ENCODE measurements around the gene SNX10. TPM values are rescaled to one million over a fixed set of nuclear protein-coding genes. Genes with fewer than 3 reads are reported as not detected.

SNX10 gene
- total and polyA plus RNA-seq, 7 experiments from 2014 or later, result 5.0 to 37.0 (median 7.2) TPM

GRCh38 chr7:26357799-26358151 lies 66.1 kb downstream of the SNX10 start:
- peaks cover 0 to 10% (median 5%) of the 10 kb centered on the region in 5 donors for H3K36me3 Mint-ChIP-seq
- no peaks in the 10 kb centered on the region for H3K27me3 ChIP-seq (ENCODE audit: control insufficient read depth in 2 of 2, insufficient read depth in 2 of 2, low read length in 2 of 2)
- H3K27ac ChIP-seq (ENCODE audit: low read depth, low read length), result no peak overlapping the region
- ATAC-seq (no peak), DNase-seq (no peak)
- H3K4me1 Mint-ChIP-seq, result peaks cover 0 to 3% (median 0%) of the 10 kb centered on the region in 7 donors
- H3K27me3 Mint-ChIP-seq, result no peaks in the 10 kb centered on the region
- H3K36me3 ChIP-seq (ENCODE audit: control insufficient read depth in 2 of 3, insufficient read depth in 3 of 3, low read length in 3 of 3), result no peaks in the 10 kb centered on the region
- H3K4me3 Mint-ChIP-seq, result no peak overlapping the region
- ChIA-PET POLR2A (no interaction called here), CTCF (no interaction called here)
- no peaks in the 10 kb centered on the region for H3K9me3 ChIP-seq (ENCODE audit: control insufficient read depth in 2 of 3, low read length in 3 of 3)
- intact Hi-C loops (cut with micrococcal nuclease), result no loop called here
- H3K4me3 ChIP-seq (ENCODE audit: low read length), result no peak overlapping the region
- no peak overlapping the region for H3K27ac Mint-ChIP-seq
- H3K4me1 ChIP-seq (ENCODE audit: control insufficient read depth in 2 of 2, insufficient read depth in 2 of 2, low read length in 2 of 2), result no peaks in the 10 kb centered on the region
- H3K9me3 Mint-ChIP-seq, result no peaks in the 10 kb centered on the region

GRCh38 chr7:26360650-26361049 lies 69.0 kb downstream of the SNX10 start:
- DNase-seq, result no peak

GRCh38 chr7:26361637-26362036 lies 70.0 kb downstream of the SNX10 start:
- intact Hi-C loops (cut with micrococcal nuclease), result no loop called here
- peaks cover 0 to 8% (median 4%) of the 10 kb centered on the region in 7 donors for H3K4me1 Mint-ChIP-seq
- no peak overlapping the region for H3K27ac Mint-ChIP-seq
- H3K4me3 ChIP-seq (ENCODE audit: low read length), result no peak overlapping the region
- no peaks in the 10 kb centered on the region for H3K4me1 ChIP-seq (ENCODE audit: control insufficient read depth in 2 of 2, insufficient read depth in 2 of 2, low read length in 2 of 2)
- peaks cover 0 to 13% (median 0%) of the 10 kb centered on the region in 5 donors for H3K36me3 Mint-ChIP-seq
- no peaks in the 10 kb centered on the region for H3K9me3 ChIP-seq (ENCODE audit: control insufficient read depth in 2 of 3, low read length in 3 of 3)
- no peak overlapping the region for H3K27ac ChIP-seq (ENCODE audit: low read depth, low read length)
- H3K36me3 ChIP-seq (ENCODE audit: control insufficient read depth in 2 of 3, insufficient read depth in 3 of 3, low read length in 3 of 3), result no peaks in the 10 kb centered on the region
- H3K27me3 ChIP-seq (ENCODE audit: control insufficient read depth in 2 of 2, insufficient read depth in 2 of 2, low read length in 2 of 2), result no peaks in the 10 kb centered on the region
- ChIA-PET CTCF (interaction anchor here (0.9 to 7.7 kb wide), 4 partner anchors 163 to 468 kb away, joined by 4 to 127 read pairs (median 80); no protein-coding TSS in a partner anchor), POLR2A (no interaction called here)
- ATAC-seq (no peak), DNase-seq (no peak)
- H3K27me3 Mint-ChIP-seq, result no peaks in the 10 kb centered on the region
- H3K4me3 Mint-ChIP-seq, result no peak overlapping the region
- H3K9me3 Mint-ChIP-seq, result no peaks in the 10 kb centered on the region

More at GRCh38 chr7:26360650-26361049, 69.0 kb downstream of the SNX10 start:
- peak; percentile 34 for ATAC-seq
- no peak overlapping the region for H3K27ac Mint-ChIP-seq
- peaks cover 0 to 11% (median 0%) of the 10 kb centered on the region in 5 donors for H3K36me3 Mint-ChIP-seq
- H3K4me1 ChIP-seq (ENCODE audit: control insufficient read depth in 2 of 2, insufficient read depth in 2 of 2, low read length in 2 of 2), result no peaks in the 10 kb centered on the region
- H3K36me3 ChIP-seq (ENCODE audit: control insufficient read depth in 2 of 3, insufficient read depth in 3 of 3, low read length in 3 of 3), result no peaks in the 10 kb centered on the region
- ChIA-PET CTCF (interaction anchor here (0.7 to 7.7 kb wide), 4 partner anchors 9 to 467 kb away, joined by 3 to 127 read pairs (median 80); no protein-coding TSS in a partner anchor), POLR2A (no interaction called here)
- intact Hi-C loops (cut with micrococcal nuclease), result no loop called here
- H3K27ac ChIP-seq (ENCODE audit: low read depth, low read length), result no peak overlapping the region
- no peak overlapping the region for H3K4me3 Mint-ChIP-seq
- H3K9me3 ChIP-seq (ENCODE audit: control insufficient read depth in 2 of 3, low read length in 3 of 3), result no peaks in the 10 kb centered on the region
- H3K4me1 Mint-ChIP-seq, result peaks cover 0 to 7% (median 4%) of the 10 kb centered on the region in 7 donors
- no peaks in the 10 kb centered on the region for H3K27me3 ChIP-seq (ENCODE audit: control insufficient read depth in 2 of 2, insufficient read depth in 2 of 2, low read length in 2 of 2)
- no peak overlapping the region for H3K4me3 ChIP-seq (ENCODE audit: low read length)
- no peaks in the 10 kb centered on the region for H3K9me3 Mint-ChIP-seq
- H3K27me3 Mint-ChIP-seq, result no peaks in the 10 kb centered on the region

GRCh38 chr7:26363465-26363864 lies 71.8 kb downstream of the SNX10 start:
- no peak overlapping the region for H3K4me3 Mint-ChIP-seq
- Histone ChIP-seq H3K27ac (ENCODE audit: low read depth, low read length) (no peak overlapping the region), H3K27me3 (ENCODE audit: control insufficient read depth in 2 of 2, insufficient read depth in 2 of 2, low read length in 2 of 2) (no peaks in the 10 kb centered on the region), H3K4me3 (ENCODE audit: low read length) (no peak overlapping the region), H3K36me3 (ENCODE audit: control insufficient read depth in 2 of 3, insufficient read depth in 3 of 3, low read length in 3 of 3) (no peaks in the 10 kb centered on the region), H3K4me1 (ENCODE audit: control insufficient read depth in 2 of 2, insufficient read depth in 2 of 2, low read length in 2 of 2) (no peaks in the 10 kb centered on the region), H3K9me3 (ENCODE audit: control insufficient read depth in 2 of 3, low read length in 3 of 3) (no peaks in the 10 kb centered on the region)
- intact Hi-C loops (cut with micrococcal nuclease), result no loop called here
- peaks cover 0 to 8% (median 4%) of the 10 kb centered on the region in 7 donors for H3K4me1 Mint-ChIP-seq
- DNase-seq (no peak), ATAC-seq (no peak)
- ChIA-PET CTCF (interaction anchor here (2.3 to 7.7 kb wide), 4 partner anchors 166 to 470 kb away, joined by 13 to 127 read pairs (median 80); no protein-coding TSS in a partner anchor), POLR2A (interaction anchor here (0.6 kb wide), 2 partner anchors 159 to 167 kb away, joined by 3 to 5 read pairs; no protein-coding TSS in a partner anchor)
- H3K27ac Mint-ChIP-seq, result no peak overlapping the region
- no peaks in the 10 kb centered on the region for H3K27me3 Mint-ChIP-seq
- no peaks in the 10 kb centered on the region for H3K9me3 Mint-ChIP-seq
- peaks cover 0 to 8% (median 0%) of the 10 kb centered on the region in 5 donors for H3K36me3 Mint-ChIP-seq

- Histone ChIP-seq H3K4me1 (ENCODE audit: control insufficient read depth in 2 of 2, insufficient read depth in 2 of 2, low read length in 2 of 2) (peaks cover 0 to 8% of the 10 kb centered on the region in 2 donors), H3K4me3 (ENCODE audit: low read length) (no peak overlapping the region), H3K27me3 (ENCODE audit: control insufficient read depth in 2 of 2, insufficient read depth in 2 of 2, low read length in 2 of 2) (no peaks in the 10 kb centered on the region), H3K27ac (ENCODE audit: low read depth, low read length) (no peak overlapping the region), H3K36me3 (ENCODE audit: control insufficient read depth in 2 of 3, insufficient read depth in 3 of 3, low read length in 3 of 3) (no peaks in the 10 kb centered on the region), H3K9me3 (ENCODE audit: control insufficient read depth in 2 of 3, low read length in 3 of 3) (no peaks in the 10 kb centered on the region)
- ChIA-PET POLR2A (interaction anchor here (0.6 to 1.8 kb wide), 10 partner anchors 72 to 472 kb away, joined by 3 to 11 read pairs (median 4); partner anchors contain the start of genes CBX3 and HNRNPA2B1), CTCF (interaction anchor here (0.5 to 7.7 kb wide), 28 partner anchors 9 to 811 kb away, joined by 3 to 127 read pairs (median 4); no protein-coding TSS in a partner anchor)
- ATAC-seq (peak; percentile 88), DNase-seq (peak in 7 of 9 donors; percentile 51 to 77 (median 69))
- intact Hi-C loops (cut with micrococcal nuclease), result loop anchor here (1.0 to 5.0 kb wide), 13 partner anchors 74 to 472 kb away; partner anchors contain the start of genes SNX10 (in 2 of the 2) and NFE2L3 (in 1 of the 2)
- peaks cover 0 to 4% (median 0%) of the 10 kb centered on the region in 5 donors for H3K27me3 Mint-ChIP-seq
- H3K36me3 Mint-ChIP-seq, result peaks cover 0 to 8% (median 0%) of the 10 kb centered on the region in 5 donors
- H3K9me3 Mint-ChIP-seq, result no peaks in the 10 kb centered on the region
- H3K4me3 Mint-ChIP-seq, result no peak overlapping the region
- H3K27ac Mint-ChIP-seq, result peak overlapping the region in 1 of 9 donors; percentile 28
- H3K4me1 Mint-ChIP-seq, result peaks cover 3 to 16% (median 8%) of the 10 kb centered on the region in 7 donors
Observed at GRCh38 chr7:26365077-26365900, 73.6 kb downstream of the SNX10 start.

GRCh38 chr7:26365901-26366275 lies 74.2 kb downstream of the SNX10 start:
- Histone ChIP-seq H3K4me3 (ENCODE audit: low read length) (no peak overlapping the region), H3K9me3 (ENCODE audit: control insufficient read depth in 2 of 3, low read length in 3 of 3) (no peaks in the 10 kb centered on the region), H3K4me1 (ENCODE audit: control insufficient read depth in 2 of 2, insufficient read depth in 2 of 2, low read length in 2 of 2) (peaks cover 0 to 8% of the 10 kb centered on the region in 2 donors), H3K27me3 (ENCODE audit: control insufficient read depth in 2 of 2, insufficient read depth in 2 of 2, low read length in 2 of 2) (no peaks in the 10 kb centered on the region), H3K27ac (ENCODE audit: low read depth, low read length) (no peak overlapping the region), H3K36me3 (ENCODE audit: control insufficient read depth in 2 of 3, insufficient read depth in 3 of 3, low read length in 3 of 3) (no peaks in the 10 kb centered on the region)
- ChIA-PET POLR2A (interaction anchor here (0.6 to 1.8 kb wide), 9 partner anchors 72 to 473 kb away, joined by 3 to 11 read pairs (median 4); partner anchors contain the start of genes CBX3 and HNRNPA2B1), CTCF (interaction anchor here (0.8 to 7.7 kb wide), 21 partner anchors 9 to 811 kb away, joined by 3 to 127 read pairs (median 5); no protein-coding TSS in a partner anchor)
- Mint-ChIP-seq H3K4me3 (no peak overlapping the region), H3K9me3 (no peaks in the 10 kb centered on the region), H3K27me3 (peaks cover 0 to 4% (median 0%) of the 10 kb centered on the region in 5 donors), H3K36me3 (peaks cover 0 to 8% (median 0%) of the 10 kb centered on the region in 5 donors), H3K27ac (no peak overlapping the region), H3K4me1 (peaks cover 3 to 16% (median 8%) of the 10 kb centered on the region in 7 donors)
- ATAC-seq, result no peak
- intact Hi-C loops (cut with micrococcal nuclease), result loop anchor here (1.0 to 5.0 kb wide), 13 partner anchors 75 to 473 kb away; partner anchors contain the start of genes SNX10 (in 2 of the 2) and NFE2L3 (in 1 of the 2)
- no peak for DNase-seq

All from naive thymus-derived CD4-positive, alpha-beta T cell (primary cell).